PC-3 (cell line): Measurements from ENCODE around the gene UFD1. TPM values are rescaled to one million over a fixed set of nuclear protein-coding genes. Genes with fewer than 3 reads are reported as not detected.

ENCODE experiments used
- ATAC-seq: fragments of 200-7000 bp; cut with Tn5 transposase; 2 replicates; pipeline ENCODE4 v1.9.1; 2020; ENCODE audit warnings: mild to moderate bottlenecking, moderate library complexity
- BruUV-seq: library from RNA; stranded (reverse); fragments of 400-500 nt; replicated peaks from 2 replicates; lab custom pipeline; 2021; lab: Mats Ljungman, UMichigan
- CTCF ChIA-PET: fragments of 300-600 bp; sonication (Branson Sonifier 250); formaldehyde crosslinking; loops from one replicate; lab custom pipeline; 2022; ENCODE audit warnings: antibody characterized with exemption; lab: Charles Lee
- POLR2A ChIA-PET: fragments of 300-600 bp; sonication (Branson Sonifier 250); formaldehyde crosslinking; loops from one replicate; lab custom pipeline; 2022; ENCODE audit warnings: antibody characterized with exemption; ENCODE audit not compliant: unreplicated experiment; lab: Charles Lee
- DNase-seq: peaks from one replicate; pipeline ENCODE4 v3.0.0-alpha.2; 2015
- H2AFZ ChIP-seq: fragments of 300-600 bp; sonication (generic); 2 replicates; pipeline ENCODE4 v1.6.0; 2016; ENCODE audit warnings: antibody characterized with exemption, low read length
- H3F3A ChIP-seq: fragments of 300-600 bp; sonication (generic); one replicate; pipeline ENCODE4 v1.6.0; 2017; ENCODE audit warnings: antibody characterized with exemption, low read length, control low read depth, mild to moderate bottlenecking; ENCODE audit not compliant: unreplicated experiment
- H3K27ac ChIP-seq: fragments of 300-600 bp; sonication (generic); 2 replicates; pipeline ENCODE4 v1.5.1; 2016; ENCODE audit warnings: mild to moderate bottlenecking, low read length
- H3K27me3 ChIP-seq: fragments of 300-600 bp; sonication (generic); 2 replicates; pipeline ENCODE4 v1.6.1; 2016; ENCODE audit warnings: low read length, mixed read lengths
- H3K36me3 ChIP-seq: fragments of 300-600 bp; sonication (generic); 2 replicates; pipeline ENCODE4 v1.6.1; 2016; ENCODE audit warnings: low read depth, mixed run types, low read length, mixed read lengths
- H3K4me1 ChIP-seq: fragments of 300-600 bp; sonication (generic); 2 replicates; pipeline ENCODE4 v1.5.1; 2016; ENCODE audit warnings: low read length; ENCODE audit not compliant: insufficient read depth
- H3K4me2 ChIP-seq: fragments of 300-600 bp; sonication (generic); 2 replicates; pipeline ENCODE4 v1.6.0; 2016; ENCODE audit warnings: low read length
- H3K4me3 ChIP-seq: fragments of 300-600 bp; sonication (generic); 2 replicates; pipeline ENCODE4 v1.5.1; 2016; ENCODE audit warnings: mild to moderate bottlenecking, low read length, mixed read lengths
- H3K79me2 ChIP-seq: fragments of 300-600 bp; sonication (generic); 2 replicates; pipeline ENCODE4 v1.6.1; 2017; ENCODE audit warnings: low read length, mixed read lengths
- H3K9ac ChIP-seq: fragments of 300-600 bp; sonication (generic); 2 replicates; pipeline ENCODE4 v1.6.0; 2016; ENCODE audit warnings: mild to moderate bottlenecking, low read length
- H3K9me2 ChIP-seq: fragments of 300-600 bp; sonication (generic); replicated peaks from 2 replicates; pipeline ENCODE4 v1.6.1; 2016; ENCODE audit warnings: mixed run types, low read length, mixed read lengths
- H3K9me3 ChIP-seq: fragments of 300-600 bp; sonication (generic); 2 replicates; pipeline ENCODE4 v1.6.1; 2016; ENCODE audit warnings: low read length, mixed read lengths
- H4K20me1 ChIP-seq: fragments of 300-600 bp; sonication (generic); 2 replicates; pipeline ENCODE4 v1.6.1; 2016; ENCODE audit warnings: low read length, mixed read lengths
- EZH2 ChIP-seq: fragments of 300-600 bp; sonication (generic); IDR thresholded peaks from one replicate; pipeline ENCODE4 v1.6.1; 2017; ENCODE audit warnings: antibody characterized with exemption, mild to moderate bottlenecking, low read length; ENCODE audit not compliant: unreplicated experiment
- EZH2phosphoT487 ChIP-seq: fragments of 300-600 bp; sonication (generic); IDR thresholded peaks from 2 replicates; pipeline ENCODE4 v1.6.1; 2018; ENCODE audit warnings: mild to moderate bottlenecking, antibody characterized with exemption, low read length, borderline replicate concordance
- intact Hi-C: fragments of 100-400 bp; cut with micrococcal nuclease; formaldehyde crosslinking; loops from 2 replicates; pipeline ENCODE4 v1.9.0; 2023
- total RNA-seq: library from RNA; depleted of rRNA; stranded (reverse); fragments of >200 nt; gene quantifications from 2 replicates; pipeline ENCODE4 v1.2.3, GENCODE V29; 2014
- TF ChIP-seq, protein P1 (sequence below): fragments of 300-600 bp; sonication (generic); conservative IDR thresholded peaks from 2 replicates; pipeline ENCODE4 v1.5.1; 2017; ENCODE audit warnings: antibody characterized with exemption, low read depth, mild to moderate bottlenecking, low read length

UFD1 gene
- total RNA-seq, 1 experiment from 2014 or later = 92.6 TPM

DNA sequence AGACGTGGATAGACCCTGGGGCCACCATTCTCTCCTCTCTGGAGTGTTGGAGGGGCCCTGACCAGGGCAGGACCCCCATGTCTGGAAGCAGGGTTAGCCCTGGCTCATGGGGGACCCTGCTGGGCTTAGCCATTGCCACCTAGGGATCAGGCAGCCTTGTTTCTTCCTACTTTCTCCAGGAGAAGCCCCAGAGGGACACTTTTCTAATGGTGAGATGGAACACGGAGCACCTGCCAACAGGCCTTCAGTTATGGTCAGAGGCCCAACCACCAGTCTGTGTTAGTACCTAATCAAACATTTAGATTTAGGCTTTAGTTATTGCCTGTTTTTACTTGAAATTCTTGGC is 29.6 kb downstream of the UFD1 start:
- H3K4me3 ChIP-seq = no peak overlapping the region
- no peaks in the 10 kb centered on the region for H3K27me3 ChIP-seq
- peaks cover 16% of the 10 kb centered on the region; the same call in 1 of the 2 replicates for H3K36me3 ChIP-seq
- H4K20me1 ChIP-seq = no peaks in the 10 kb centered on the region
- intact Hi-C loops = no loop called here
- no peak overlapping the region for H3K27ac ChIP-seq
- DNase-seq (no peak), ATAC-seq (no peak)
- H3K9me2 ChIP-seq = no peaks in the 10 kb centered on the region
- peaks cover 28% of the 10 kb centered on the region for H3K79me2 ChIP-seq
- no peaks in the 10 kb centered on the region for H3F3A ChIP-seq
- CTCF ChIA-PET = no interaction called here
- peaks cover 12% of the 10 kb centered on the region for H3K4me1 ChIP-seq
- no TSS peak for BruUV-seq
- H3K9me3 ChIP-seq = no peaks in the 10 kb centered on the region
- TF ChIP-seq EZH2phosphoT487 (no peak), EZH2 (no peak)
- TF ChIP-seq, protein P1, sequence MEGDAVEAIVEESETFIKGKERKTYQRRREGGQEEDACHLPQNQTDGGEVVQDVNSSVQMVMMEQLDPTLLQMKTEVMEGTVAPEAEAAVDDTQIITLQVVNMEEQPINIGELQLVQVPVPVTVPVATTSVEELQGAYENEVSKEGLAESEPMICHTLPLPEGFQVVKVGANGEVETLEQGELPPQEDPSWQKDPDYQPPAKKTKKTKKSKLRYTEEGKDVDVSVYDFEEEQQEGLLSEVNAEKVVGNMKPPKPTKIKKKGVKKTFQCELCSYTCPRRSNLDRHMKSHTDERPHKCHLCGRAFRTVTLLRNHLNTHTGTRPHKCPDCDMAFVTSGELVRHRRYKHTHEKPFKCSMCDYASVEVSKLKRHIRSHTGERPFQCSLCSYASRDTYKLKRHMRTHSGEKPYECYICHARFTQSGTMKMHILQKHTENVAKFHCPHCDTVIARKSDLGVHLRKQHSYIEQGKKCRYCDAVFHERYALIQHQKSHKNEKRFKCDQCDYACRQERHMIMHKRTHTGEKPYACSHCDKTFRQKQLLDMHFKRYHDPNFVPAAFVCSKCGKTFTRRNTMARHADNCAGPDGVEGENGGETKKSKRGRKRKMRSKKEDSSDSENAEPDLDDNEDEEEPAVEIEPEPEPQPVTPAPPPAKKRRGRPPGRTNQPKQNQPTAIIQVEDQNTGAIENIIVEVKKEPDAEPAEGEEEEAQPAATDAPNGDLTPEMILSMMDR = no peak
- POLR2A ChIA-PET = no interaction called here
- no peak overlapping the region for H3K4me2 ChIP-seq
- no peak overlapping the region for H2AFZ ChIP-seq
- no peak overlapping the region for H3K9ac ChIP-seq

DNA sequence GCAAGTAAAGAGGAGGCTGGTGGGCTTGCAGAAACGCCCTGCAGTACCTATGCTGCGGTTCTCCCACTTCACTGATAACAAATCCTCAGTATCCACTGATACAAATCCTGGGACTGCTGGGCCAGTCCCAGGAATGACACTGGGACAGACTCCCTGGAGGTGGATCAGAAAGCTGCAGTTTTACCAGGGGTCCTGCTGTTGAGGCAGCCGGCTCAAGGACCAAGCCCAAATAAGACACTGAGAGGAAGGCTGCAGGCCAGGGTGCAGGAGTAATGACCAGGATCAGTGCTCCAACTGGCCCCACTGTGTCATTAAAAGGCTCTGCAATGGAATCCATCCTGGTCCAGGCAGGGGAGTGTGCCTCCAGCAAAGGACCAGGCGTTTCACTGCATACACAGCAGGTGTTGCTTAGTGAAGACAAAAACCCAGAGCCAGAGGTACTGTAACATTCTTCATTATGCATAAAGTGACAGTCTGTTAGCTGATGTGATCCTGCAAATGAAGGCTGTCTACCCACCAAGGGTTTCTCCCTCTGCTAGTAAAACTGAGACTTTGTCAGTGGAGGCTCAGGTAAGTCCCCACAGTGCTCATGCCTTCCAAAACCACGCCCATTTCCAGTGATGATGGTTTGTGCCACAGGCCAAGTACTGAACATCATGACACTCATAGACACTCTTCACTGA is 30.1 kb downstream of the UFD1 start:
- TF ChIP-seq, protein P1 = no peak
- no TSS peak for BruUV-seq
- peaks cover 33% of the 10 kb centered on the region for H3K79me2 ChIP-seq
- H3K4me3 ChIP-seq = no peak overlapping the region
- H3K9ac ChIP-seq = no peak overlapping the region
- POLR2A ChIA-PET = no interaction called here
- peak overlapping the region; percentile 80; the same call in 1 of the 2 replicates for H3K4me2 ChIP-seq
- peaks cover 15% of the 10 kb centered on the region; the same call in 1 of the 2 replicates for H3K36me3 ChIP-seq
- no peak for ATAC-seq
- no peaks in the 10 kb centered on the region for H3F3A ChIP-seq
- no peaks in the 10 kb centered on the region for H3K9me2 ChIP-seq
- no peak overlapping the region for H3K27ac ChIP-seq
- no peak for DNase-seq
- no peaks in the 10 kb centered on the region for H3K27me3 ChIP-seq
- peaks cover 12% of the 10 kb centered on the region for H3K4me1 ChIP-seq
- CTCF ChIA-PET = no interaction called here
- H2AFZ ChIP-seq = no peak overlapping the region
- no peaks in the 10 kb centered on the region for H4K20me1 ChIP-seq
- intact Hi-C loops = no loop called here
- no peaks in the 10 kb centered on the region for H3K9me3 ChIP-seq

DNA sequence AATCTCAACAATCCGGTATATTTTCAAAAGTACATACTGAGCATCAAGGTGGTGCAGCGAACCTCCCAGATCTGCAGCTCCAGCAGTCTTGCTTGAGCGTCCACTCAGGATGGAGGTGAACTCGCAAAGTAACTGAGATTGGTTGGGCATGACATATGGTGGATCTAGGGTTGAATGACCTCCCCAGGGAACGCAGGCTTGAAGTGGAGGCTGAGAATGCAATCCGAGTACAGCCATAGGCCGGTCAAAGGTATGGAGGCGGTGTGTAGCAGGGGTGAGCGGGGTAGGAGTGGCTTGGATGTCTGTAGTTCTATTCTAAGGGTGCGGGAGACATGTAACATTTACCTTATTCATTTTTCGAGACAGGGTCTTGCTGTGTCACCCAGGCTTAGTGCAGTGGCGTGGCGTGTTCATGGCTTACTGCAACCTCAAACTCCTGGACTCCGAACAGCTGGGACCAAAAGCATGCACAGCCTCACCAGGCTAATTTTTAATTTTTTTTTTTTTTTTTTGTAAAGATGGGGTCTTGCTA is 30.9 kb downstream of the UFD1 start:
- Histone ChIP-seq H3K9me3 (no peaks in the 10 kb centered on the region), H3K4me2 (peak overlapping the region; percentile 80), H3K27me3 (no peaks in the 10 kb centered on the region), H2AFZ (peak overlapping the region; percentile 64), H3K27ac (peak overlapping the region; percentile 64), H3K4me1 (peaks cover 12% of the 10 kb centered on the region), H3F3A (no peaks in the 10 kb centered on the region), H3K9me2 (no peaks in the 10 kb centered on the region), H3K9ac (peak overlapping the region; percentile 87), H3K36me3 (peaks cover 8% of the 10 kb centered on the region; the same call in 1 of the 2 replicates), H3K4me3 (peak overlapping the region; percentile 97), H3K79me2 (peaks cover 41% of the 10 kb centered on the region), H4K20me1 (no peaks in the 10 kb centered on the region)
- ChIA-PET CTCF (interaction anchor here (0.6 kb wide), 1 partner anchor 282 kb away, joined by 5 read pairs; no protein-coding TSS in a partner anchor), POLR2A (no interaction called here)
- TF ChIP-seq, protein P1 = no peak
- no peak for TF ChIP-seq EZH2
- TF ChIP-seq EZH2phosphoT487 = no peak
- intact Hi-C loops = no loop called here
- peak; percentile 38 for ATAC-seq
- no TSS peak for BruUV-seq
- DNase-seq = peak; percentile 20
